ENCODE results near the gene VPS4B. TPM values are rescaled to one million over a fixed set of nuclear protein-coding genes. Genes with fewer than 3 reads are reported as not detected.
"Not testable (repeated sequence)": the region's sequence is repeated elsewhere in the genome, so short reads cannot be mapped to it uniquely, and the experiment has no call there.

The VPS4B gene
- total RNA-seq, 4 donors from 2014 or later = 36.0 to 50.5 (median 40.9) TPM

DNA sequence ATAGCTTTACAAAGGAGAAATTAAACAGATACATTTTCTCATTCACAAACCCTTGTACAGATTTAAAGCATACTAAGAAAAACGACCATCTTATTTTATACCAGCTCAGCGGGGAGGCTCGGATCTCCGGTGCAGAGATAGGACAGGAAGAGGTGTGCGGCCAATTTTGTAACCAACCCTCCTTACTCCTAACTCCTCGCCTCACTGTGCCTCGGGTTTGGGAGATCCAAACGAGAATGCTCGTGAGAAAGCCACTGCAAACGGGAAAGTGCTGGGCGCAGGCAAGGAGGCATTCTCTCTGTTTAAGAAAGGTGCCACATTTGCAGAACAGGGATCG, 56.4 kb downstream of the VPS4B start:
- H3K27me3 ChIP-seq = no peaks in the 10 kb centered on the region
- peaks cover 10 to 14% of the 10 kb centered on the region in 2 donors for H3K36me3 ChIP-seq
- no peak overlapping the region for H3K27ac ChIP-seq
- peaks cover 10 to 22% of the 10 kb centered on the region in 2 donors for H3K4me1 ChIP-seq
- H3K9me3 ChIP-seq = no peaks in the 10 kb centered on the region
- 6% methylated on average over 12 of the region's 12 CpGs for WGBS, 2 donors
- TF ChIP-seq, protein P1, sequence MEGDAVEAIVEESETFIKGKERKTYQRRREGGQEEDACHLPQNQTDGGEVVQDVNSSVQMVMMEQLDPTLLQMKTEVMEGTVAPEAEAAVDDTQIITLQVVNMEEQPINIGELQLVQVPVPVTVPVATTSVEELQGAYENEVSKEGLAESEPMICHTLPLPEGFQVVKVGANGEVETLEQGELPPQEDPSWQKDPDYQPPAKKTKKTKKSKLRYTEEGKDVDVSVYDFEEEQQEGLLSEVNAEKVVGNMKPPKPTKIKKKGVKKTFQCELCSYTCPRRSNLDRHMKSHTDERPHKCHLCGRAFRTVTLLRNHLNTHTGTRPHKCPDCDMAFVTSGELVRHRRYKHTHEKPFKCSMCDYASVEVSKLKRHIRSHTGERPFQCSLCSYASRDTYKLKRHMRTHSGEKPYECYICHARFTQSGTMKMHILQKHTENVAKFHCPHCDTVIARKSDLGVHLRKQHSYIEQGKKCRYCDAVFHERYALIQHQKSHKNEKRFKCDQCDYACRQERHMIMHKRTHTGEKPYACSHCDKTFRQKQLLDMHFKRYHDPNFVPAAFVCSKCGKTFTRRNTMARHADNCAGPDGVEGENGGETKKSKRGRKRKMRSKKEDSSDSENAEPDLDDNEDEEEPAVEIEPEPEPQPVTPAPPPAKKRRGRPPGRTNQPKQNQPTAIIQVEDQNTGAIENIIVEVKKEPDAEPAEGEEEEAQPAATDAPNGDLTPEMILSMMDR (IDR thresholded peaks at IDR 0.05) = no peak
- TF ChIP-seq POLR2A (IDR thresholded peaks at IDR 0.05) = no peak
- DNase-seq = no peak
- intact Hi-C loops (cut with DNase I) = loop anchor here (5.0 kb wide), 1 partner anchor 56 kb away; the partner anchor contains the start of gene VPS4B
- peak overlapping the region; percentile 12 to 99 (median 77) for H3K4me3 ChIP-seq (replicated peaks in 1 of 3)

DNA sequence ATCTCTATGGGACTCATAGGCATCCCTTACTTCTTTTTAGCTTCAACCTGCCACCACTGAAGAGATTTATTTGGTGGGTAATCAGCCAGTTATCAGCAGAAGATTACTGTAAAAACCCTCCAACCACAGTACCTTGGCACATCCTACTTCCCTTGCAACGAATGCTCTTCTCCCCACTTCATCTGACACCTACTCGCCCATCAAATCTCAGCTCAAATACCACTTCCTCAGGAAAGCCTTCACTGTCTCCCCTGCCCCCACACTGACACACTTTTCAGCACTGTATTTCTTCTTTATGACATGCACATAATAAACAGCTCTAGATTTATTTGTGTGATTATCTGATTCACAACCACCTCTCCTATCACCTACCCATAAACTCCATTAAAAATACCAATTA, 58.3 kb downstream of the VPS4B start:
- Histone ChIP-seq H3K9me3 (no peaks in the 10 kb centered on the region), H3K27me3 (no peaks in the 10 kb centered on the region), H3K4me3 (replicated peaks in 1 of 3) (no peak overlapping the region), H3K4me1 (peaks cover 10 to 22% of the 10 kb centered on the region in 2 donors), H3K27ac (no peak overlapping the region), H3K36me3 (peaks cover 21 to 24% of the 10 kb centered on the region in 2 donors)
- no peak for DNase-seq
- TF ChIP-seq, protein P1 (IDR thresholded peaks at IDR 0.05) = no peak
- no peak for TF ChIP-seq POLR2A (IDR thresholded peaks at IDR 0.05)
- intact Hi-C loops (cut with DNase I) = no loop called here
- 80 to 88% methylated on average over 2 of the region's 2 CpGs for WGBS, 2 donors

DNA sequence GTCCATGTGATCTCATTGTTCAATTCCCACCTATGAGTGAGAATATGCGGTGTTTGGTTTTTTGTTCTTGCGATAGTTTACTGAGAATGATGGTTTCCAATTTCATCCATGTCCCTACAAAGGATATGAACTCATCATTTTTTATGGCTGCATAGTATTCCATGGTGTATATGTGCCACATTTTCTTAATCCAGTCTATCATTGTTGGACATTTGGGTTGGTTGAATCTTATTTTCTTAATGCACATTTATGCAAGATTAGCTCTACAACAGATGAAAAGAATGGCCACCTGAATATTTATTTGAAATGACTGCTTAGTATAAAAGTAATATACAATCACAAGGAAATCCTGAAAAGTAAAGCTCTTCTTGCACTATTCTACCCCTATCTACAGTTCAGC, 58.9 kb downstream of the VPS4B start:
- DNase-seq; H3K4me3 ChIP-seq (replicated peaks in 1 of 3); H3K9me3 ChIP-seq; H3K27ac ChIP-seq; intact Hi-C loops (cut with DNase I); H3K27me3 ChIP-seq: not testable (repeated sequence)
- Histone ChIP-seq H3K4me1 (peaks cover 10 to 20% of the 10 kb centered on the region in 2 donors), H3K36me3 (peaks cover 21 to 24% of the 10 kb centered on the region in 2 donors)
- 100% methylated on average over 2 of the region's 2 CpGs; no CpG with 5 or more reads in 1 of the 2 donors for WGBS, 2 donors

DNA sequence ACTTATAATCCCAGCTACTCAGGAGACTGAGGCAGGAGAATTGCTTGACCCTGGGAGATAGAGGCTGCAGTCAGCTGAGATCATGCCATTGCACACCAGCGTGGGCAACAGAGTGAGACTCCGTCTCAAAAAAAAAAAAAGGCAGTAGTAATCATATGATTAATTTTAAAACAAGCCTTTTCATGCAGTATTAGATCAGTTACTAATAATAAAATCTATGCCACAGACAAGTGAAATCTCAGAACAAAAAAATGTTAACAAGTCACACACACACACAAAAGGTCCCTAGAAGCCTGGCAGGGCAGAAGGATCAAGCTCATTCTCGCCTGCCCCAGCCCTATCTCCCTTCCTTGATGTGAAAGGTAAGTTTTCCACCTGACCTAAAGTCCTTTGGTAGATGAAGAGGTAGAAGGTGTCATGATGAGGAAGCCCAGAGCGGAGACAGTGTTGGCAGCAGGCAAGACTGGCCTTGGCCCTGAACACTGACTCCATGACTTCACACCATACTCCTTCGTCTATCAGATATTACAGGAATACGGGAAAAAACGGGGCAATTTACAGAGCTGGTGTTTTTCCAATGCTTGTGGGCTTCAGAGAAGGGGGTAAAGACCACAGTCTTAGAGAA, 65.9 kb downstream of the VPS4B start:
- WGBS, 2 donors = 94 to 98% methylated on average over 7 of the region's 7 CpGs
- TF ChIP-seq, protein P1 (IDR thresholded peaks at IDR 0.05) = no peak
- no peak for TF ChIP-seq POLR2A (IDR thresholded peaks at IDR 0.05)
- H3K9me3 ChIP-seq = no peaks in the 10 kb centered on the region
- no peaks in the 10 kb centered on the region for H3K4me1 ChIP-seq
- intact Hi-C loops (cut with DNase I) = no loop called here
- H3K27me3 ChIP-seq = no peaks in the 10 kb centered on the region
- no peak overlapping the region for H3K4me3 ChIP-seq (replicated peaks in 1 of 3)
- H3K27ac ChIP-seq = no peak overlapping the region
- no peak for DNase-seq
- H3K36me3 ChIP-seq = peaks cover 50 to 60% of the 10 kb centered on the region in 2 donors

DNA sequence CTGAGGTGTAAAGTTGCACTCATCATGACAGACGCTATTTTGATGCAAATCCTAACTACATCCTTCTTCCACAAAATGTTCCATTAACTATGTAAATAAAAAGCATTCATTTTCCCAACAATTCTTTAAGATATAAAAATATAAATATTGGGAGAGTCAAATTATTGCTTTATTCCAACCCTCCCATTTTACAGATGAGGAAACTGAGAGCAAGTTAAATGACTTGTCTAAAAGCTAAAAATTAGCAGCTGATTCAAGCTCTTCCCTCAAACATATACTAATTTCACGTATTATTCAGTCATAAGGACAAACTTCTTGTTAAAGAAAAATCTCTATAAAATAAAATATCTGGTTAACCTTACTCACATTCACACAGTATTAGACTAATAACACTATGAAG, 72.0 kb downstream of the VPS4B start:
- no peak for DNase-seq
- no peak for TF ChIP-seq POLR2A (IDR thresholded peaks at IDR 0.05)
- TF ChIP-seq, protein P1 (IDR thresholded peaks at IDR 0.05) = no peak
- H3K36me3 ChIP-seq = peaks cover 55 to 68% of the 10 kb centered on the region in 2 donors

More for the DNA sequence above, 72.0 kb downstream of the VPS4B start:
- Histone ChIP-seq H3K27ac (no peak overlapping the region), H3K4me1 (peaks cover 0 to 13% of the 10 kb centered on the region in 2 donors), H3K9me3 (no peaks in the 10 kb centered on the region), H3K4me3 (replicated peaks in 1 of 3) (no peak overlapping the region), H3K27me3 (no peaks in the 10 kb centered on the region)
- intact Hi-C loops (cut with DNase I) = no loop called here
- WGBS, 2 donors = 47 to 50% methylated on average over 2 of the region's 2 CpGs
